NCI-H82 treated with DMSO at 0.1 percent for 48 hours (cell line): Measurements from ENCODE around the gene PCNT.

ENCODE experiments used
- DNase-seq: peaks from one replicate; lab custom pipeline; 2025; ENCODE audit not compliant: unreplicated experiment; lab: John Stamatoyannopoulos, UW

The PCNT gene

DNA sequence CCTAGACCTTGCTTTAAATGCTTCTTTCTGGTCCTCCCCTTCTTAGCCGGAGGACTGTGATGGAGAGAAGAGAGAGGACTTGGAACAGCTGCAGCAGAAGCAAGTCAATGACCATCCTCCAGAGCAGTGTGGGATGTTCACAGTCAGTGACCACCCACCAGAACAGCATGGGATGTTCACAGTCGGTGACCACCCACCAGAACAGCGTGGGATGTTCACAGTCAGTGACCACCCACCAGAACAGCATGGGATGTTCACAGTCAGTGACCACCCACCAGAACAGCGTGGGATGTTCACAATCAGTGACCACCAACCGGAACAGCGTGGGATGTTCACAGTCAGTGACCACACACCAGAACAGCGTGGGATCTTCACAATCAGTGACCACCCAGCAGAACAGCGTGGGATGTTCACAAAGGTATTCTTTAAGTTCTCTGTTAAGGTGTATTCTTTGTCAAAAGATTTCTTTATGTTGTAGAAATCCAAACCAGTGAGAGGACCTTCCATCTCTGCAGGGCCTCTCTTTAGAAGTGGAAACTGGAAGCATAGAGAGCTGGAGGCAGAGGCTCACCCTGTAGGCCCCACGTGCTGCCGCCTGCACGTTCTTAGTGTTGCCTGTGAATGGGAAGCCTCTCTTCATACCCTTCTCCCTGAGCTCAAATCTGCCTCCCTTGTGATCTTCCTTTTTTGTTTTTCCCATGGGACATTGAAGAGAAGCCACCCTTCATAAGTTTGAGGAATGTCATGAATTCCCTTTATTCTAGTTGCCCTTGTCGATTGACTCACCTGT lies 10.6 kb downstream of the PCNT start:
- no peak for DNase-seq

DNA sequence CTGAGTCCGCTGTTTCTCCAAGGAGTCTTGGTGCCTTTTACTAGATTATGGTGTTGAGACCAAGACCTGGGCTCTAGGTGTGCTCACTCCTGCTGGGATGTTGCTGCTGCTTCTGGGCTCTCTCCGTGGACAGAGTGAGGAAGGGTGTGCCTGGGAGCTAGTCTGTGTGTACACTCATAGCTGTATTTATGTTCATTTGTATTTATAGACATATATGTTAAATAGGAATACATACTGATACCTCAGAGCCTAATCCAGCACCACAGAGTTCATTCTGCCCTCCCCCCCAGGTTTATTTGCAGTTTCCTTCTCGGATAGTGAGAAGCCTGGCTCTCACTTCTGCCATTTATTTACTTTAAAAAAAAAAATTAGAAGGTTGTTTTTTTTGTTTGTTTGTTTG lies 12.6 kb downstream of the PCNT start:
- DNase-seq: no peak

DNA sequence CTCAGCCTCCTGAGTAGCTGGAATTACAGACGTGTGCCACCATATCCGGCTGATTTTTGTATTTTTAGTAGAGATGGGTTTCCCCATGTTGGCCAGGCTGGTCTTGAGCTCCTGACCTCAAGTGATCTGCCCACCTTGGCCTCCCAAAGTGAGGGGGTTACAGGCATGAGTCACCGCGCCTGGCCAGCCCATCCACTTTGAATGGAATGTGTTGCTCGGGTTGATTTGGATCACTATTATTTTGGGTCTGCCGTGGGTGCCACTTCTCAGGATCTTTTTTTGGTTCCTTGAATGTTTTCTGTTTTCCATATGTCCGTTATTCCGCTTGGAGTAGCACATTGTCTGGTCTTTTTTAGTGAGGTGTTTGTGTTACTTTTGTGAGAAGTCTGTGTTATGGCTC lies 17.0 kb downstream of the PCNT start:
- no peak for DNase-seq

DNA sequence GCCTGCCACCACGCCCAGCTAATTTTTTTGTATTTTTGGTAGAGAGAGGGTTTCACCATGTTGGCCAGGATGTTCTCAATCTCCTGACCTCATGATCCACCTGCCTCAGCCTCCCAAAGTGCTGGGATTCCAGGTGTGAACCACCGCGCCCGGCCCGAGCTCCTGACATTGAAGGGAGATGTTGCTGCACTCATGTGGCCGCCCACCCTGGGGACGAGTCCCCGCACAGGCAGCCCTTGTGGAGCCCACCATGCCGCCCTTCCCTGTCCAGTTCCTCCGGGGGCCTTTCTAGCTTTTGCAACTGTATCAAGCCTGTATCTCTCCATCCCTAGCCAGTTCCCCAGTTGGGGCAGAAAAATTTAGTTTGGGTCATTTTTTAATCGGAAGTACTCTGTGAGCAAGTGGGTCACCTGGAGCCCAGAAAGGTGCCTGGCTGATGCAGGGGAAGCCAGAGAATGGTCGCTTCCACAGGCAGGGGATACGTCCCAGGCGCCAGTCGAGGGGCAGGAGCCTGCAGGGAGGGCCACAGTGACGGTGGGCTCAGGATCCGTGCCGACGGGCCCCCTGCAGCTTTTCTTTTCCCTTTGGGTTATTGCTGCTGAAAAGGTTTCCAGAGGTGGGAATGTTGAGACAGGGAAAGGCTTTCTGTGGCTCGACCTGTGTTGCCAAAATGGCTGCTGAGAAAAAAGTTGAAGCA lies 20.4 kb downstream of the PCNT start:
- DNase-seq: no peak

DNA sequence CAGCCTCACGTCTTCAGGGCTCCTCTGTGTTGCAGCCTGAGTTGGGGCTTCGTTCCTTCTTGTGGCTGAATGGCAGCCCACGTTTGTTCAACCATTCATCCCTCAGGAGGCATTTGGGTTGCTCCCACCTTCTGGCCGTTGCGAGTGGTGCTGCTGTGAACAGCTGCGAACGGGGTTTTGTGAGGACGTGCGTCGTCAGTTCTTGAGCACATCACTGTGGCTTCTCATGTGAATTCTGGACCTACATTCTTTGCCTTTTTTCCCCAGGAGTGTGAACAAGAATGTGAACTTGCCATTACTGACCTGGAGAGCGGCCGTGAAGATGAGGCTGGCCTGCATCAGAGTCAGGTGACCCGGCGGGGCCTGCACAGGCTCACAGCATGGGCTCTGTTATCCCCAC lies 21.9 kb downstream of the PCNT start:
- DNase-seq: no peak

DNA sequence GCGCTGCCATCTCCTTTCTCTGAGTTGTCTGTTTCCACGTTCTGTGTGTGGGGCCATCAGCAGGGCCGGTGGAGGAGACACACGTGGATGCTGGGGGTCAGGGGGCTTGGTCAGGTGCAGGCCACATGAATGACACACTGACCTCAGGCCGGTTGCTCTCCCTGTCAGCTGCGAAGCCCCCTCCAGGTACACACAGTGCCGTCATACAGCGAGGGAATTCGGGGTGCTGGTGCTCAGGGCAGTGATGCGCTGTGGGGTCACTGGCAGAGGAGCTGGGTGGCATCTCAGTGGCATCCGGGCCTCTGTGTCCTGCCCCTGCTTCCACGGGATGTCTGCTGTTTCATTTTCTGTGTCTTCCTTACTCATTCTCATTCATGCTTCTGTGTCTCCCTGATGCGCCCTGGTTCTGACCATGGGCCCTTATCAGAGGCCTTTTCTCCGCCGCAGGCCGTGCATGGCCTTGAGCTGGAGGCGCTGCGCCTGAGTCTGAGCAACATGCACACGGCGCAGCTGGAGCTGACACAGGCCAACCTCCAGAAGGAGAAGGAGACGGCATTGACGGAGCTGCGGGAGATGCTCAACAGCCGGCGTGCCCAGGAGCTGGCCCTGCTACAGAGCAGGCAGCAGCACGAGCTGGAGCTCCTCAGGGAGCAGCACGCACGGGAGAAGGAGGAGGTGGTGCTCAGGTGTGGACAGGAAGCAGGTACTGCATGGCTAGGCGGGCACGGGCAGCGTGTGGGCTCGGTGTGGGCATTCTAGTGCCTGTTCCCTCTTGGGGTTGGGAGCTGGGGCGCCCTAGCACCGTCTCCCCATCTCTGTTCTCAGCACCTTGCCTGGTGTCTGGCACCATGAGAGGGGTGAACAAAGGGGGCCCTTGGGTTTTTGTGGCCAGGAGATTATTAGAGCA lies 22.6 kb downstream of the PCNT start:
- no peak for DNase-seq

DNA sequence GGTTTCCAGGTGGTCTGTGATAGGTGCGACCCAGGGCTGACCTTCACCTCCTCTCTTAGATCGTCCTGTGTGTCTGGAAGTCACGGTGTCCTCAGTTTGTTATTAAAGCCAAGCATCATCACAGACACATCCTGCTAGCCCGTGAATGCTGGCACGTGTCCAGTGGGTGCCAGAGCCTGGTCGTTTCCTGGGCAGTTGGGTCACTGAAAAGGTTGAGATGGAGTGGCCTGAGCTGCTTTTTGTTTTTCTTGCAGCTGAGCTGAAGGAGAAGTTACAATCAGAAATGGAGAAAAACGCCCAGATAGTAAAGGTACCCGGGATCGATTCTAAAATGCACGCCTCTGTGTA lies 23.2 kb downstream of the PCNT start:
- no peak for DNase-seq

DNA sequence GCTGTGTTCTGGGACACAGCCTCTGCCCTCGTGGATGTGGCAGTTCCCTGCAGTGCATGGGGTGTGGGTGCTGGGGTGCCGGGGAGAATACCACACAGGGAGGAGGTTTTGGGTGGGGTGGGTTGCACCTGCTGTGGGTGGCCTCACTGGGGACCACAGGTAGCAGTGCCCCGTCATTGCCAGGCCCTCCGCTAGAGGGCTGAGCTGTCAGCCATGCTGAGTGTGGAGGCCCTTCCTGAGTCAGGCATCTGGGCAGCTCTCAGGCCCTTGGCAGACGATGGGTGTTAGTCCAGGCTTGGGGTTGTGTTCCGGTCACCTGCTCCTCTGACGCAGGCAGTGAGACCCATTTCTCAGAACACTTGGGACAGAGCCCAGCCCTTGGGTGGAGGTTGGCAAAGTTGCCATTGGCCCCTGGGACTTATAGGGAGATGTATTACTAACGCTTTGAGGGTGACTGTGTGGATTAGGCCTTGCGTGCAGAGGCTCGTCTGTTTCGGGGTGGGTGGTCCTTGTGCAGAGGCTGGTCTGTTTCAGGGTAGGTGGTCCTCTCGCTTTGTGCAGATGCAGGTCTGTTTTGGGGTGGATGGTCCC lies 23.9 kb downstream of the PCNT start:
- DNase-seq: no peak

DNA sequence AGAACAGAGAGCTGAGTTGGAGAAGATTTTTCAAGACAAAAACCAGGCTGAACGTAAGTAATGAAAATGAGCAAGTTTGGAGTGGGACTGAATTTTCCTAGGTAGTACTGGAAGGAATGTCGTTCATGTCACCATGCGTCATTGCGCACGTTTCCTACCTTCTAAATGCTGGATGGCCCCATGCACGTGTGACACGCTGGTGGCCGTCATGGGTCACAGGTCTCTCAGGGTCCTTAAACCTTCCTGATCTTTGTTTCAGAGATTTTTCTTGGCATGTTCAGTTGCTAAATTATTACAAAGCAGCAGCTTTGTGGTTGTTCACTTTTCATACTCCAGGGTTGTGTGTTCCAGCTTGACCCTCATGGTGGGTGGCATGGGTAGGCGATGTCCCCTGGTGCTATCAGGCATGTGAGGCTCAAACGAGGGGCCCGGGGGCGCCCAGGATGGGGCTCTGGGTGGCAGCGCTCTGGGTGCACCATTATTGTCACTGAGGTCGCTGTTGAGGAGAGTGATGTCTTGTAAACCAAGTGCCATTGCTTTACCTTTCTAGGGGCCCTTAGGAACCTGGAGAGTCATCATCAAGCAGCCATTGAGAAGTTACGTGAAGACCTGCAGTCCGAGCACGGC lies 25.3 kb downstream of the PCNT start:
- no peak for DNase-seq

DNA sequence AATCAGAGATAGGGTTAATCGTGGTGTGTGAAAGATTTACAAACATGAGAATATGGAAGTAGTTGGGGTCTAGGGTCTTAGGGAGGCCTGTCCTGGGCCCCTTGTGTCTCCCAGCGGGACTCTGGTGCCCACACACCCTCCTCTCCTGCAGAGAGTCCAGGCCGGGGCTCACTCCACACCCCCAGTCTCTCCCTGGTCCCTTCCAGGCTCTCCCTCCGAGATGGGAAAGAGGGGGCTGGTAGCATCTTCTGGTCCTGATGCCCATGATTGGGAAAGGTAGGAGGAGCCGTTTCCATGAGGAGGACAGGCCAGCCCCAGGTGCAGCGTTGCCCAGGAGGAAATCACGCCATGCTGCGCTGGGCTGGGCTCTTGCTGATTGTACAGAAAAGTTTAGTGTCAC lies 26.6 kb downstream of the PCNT start:
- no peak for DNase-seq

DNA sequence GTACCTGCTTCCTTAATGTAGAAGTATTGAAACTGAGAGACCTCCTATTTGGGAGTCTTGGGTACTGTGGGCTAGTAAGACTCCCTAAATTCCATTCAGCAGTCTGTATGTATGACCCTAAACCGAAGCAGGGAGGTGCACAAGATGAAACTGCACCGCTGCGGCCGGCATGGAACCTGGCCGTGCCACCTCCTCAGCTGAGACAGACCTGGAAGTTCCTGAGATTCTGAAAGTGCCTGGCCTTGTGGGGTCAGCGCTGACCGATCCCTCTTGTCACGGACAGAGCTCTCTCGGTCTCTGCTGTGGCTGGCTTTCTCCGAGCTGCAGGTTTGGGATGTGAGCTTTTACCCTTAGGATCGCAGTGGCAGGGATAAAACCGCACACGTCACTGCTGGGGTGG lies 27.0 kb downstream of the PCNT start:
- DNase-seq: no peak

DNA sequence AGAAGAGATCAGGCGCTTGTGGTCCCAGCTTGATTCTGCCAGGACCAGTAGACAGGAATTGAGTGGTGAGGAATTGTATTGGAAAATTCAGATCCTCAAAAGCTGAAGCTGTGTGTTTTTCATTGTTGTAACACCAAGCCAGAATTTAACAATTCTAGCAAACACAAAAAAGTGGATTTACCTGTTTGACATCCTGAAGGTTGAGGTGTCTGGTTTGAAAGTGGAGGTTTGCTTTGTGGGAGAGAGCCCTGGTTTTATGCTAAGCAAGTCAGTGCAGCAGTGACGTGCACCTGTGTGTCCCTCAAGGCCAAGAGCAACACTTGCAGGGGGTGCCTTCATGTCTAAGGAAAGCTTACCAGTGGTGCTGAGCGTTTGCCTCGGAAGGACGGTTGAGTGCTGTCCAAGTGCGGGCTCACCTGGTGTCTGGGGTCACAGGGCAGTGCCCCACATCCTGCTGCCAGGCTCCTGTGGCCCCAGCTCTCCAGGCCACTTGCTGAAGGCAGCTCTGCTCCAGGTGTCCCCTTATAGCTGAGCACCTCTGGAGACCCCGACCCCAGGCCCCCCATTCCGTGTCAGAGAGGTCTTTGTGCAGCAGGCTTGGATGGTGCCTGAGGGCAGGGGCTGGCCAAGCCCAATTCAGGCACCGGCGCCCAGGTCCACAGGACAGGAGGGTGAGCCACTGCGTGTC lies 27.7 kb downstream of the PCNT start:
- no peak for DNase-seq

DNA sequence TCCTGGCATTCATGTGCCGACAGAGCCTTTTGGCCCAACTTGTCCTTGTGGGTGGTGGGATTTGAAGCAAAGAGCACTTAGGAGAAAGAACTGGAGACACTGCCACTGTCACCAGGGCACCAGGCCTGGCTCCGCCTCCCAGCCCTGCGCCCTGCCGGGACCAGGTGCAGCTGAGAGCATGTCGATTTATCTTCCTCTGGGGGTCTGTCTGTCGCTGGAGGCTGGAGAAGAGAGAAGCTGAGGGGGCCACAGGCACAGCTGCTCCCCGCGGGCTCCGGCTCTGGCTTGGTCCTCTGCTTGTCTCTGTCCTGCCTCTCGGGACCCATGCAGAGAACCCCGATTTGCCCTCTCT lies 28.2 kb downstream of the PCNT start:
- DNase-seq: no peak

DNA sequence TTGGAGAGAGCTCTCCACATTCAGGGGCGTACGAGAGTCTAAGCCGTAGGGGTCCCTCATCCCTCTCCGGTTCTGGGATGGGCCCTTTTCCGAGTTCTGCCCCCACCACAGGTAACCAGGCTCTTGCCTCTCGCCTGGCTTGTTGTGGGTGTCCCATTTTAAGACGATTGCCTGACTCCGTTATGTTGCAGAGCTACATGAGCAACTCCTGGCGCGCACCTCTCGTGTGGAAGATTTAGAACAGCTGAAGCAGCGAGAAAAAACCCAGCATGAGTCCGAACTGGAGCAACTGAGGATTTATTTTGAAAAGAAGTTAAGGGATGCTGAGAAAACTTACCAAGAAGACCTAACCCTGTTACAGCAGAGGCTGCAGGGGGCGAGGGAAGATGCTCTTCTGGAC lies 29.0 kb downstream of the PCNT start:
- DNase-seq: no peak

DNA sequence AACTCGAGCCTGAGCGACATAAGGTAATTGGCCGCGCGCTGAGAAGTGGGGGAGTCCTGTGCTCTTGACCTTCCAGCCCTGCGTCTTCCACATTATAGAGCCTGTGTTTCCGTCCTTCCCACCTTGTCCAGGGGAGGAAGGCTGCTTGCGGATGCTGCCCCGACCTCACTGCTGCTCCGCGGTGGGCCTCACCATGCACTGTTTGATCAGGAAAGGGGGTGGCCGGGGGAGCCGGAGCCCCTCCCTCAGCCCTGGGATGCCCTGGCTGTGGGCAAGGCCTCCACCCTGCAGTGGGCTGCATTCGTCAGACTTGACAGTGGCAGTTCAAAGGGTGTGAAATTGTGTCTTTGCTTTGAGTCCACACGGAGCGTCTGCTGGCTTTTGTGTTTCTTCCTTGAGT lies 30.1 kb downstream of the PCNT start:
- DNase-seq: no peak

DNA sequence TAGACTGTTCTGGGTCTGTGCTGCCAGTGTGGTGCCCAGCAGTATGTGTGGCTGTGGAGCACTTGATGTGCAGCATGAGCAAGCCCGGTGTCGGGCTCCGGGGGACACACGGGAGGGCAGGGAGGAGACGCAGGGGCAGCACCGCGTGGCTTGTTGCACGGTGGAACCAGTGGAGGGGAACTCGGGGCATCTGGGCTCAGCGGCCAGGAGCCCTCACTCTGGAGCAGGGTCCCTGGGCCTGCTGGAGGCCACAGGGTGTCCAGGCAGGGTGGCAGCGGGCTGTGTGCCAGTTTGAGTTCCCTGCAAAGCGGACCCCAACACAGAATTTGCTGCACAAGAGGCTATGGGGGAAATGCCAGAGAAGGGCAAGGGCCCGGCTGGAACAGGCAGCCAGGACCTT lies 30.6 kb downstream of the PCNT start:
- DNase-seq: no peak

DNA sequence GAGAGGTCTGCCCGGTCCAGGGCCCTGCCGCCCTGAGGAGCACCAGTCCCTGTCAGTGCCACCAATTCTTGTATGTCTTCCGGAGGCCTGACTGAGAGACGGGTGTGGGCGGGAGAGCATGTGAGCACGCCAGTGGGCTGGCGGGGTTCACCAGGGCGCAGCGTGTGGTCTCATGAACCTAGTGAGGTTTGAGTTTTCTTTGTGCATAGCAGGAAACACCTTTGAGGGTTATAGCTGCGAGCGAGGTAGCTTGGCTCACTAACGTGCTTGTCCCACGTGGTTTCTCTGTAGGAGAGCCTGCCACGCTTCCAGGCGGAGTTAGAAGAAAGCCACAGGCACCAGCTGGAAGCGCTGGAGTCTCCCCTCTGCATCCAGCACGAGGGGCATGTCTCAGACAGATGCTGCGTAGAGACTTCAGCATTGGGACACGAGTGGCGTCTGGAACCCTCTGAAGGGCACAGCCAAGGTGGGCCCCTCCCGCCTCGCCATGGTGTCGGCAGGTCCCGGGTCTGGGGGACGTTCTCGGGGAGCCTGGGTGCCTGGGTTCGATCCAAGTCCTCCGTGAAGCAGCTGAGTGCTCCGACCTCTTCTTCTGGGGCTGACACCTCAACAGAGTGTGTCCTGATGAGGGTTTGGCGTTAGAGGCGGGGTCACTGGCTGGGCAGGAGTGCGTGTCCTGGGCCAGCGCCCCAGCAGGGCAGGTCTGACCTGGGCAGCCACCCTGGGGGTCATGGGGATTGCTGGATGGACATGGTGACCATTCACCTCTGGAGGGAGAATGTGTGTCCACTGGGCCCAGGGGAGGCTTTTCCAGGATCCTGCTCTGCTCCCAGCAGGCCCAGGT lies 31.4 kb downstream of the PCNT start:
- no peak for DNase-seq

DNA sequence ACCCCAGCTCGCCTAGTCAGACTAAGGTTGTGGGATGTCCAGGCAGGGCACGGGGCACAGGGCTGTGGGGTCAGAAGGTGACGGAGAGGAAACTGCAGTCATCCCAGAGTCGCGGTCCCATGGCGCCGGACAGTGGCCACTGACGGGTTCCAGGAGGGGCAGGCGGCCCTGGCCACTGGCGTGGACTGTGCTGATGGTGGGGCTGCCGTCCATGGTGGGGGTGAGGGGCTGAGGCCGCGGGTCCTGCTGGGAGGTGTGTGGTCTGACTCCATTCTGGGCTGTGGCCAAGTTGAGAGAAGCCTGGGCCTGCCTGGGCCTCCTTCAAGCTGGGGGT lies 32.0 kb downstream of the PCNT start:
- DNase-seq: no peak

DNA sequence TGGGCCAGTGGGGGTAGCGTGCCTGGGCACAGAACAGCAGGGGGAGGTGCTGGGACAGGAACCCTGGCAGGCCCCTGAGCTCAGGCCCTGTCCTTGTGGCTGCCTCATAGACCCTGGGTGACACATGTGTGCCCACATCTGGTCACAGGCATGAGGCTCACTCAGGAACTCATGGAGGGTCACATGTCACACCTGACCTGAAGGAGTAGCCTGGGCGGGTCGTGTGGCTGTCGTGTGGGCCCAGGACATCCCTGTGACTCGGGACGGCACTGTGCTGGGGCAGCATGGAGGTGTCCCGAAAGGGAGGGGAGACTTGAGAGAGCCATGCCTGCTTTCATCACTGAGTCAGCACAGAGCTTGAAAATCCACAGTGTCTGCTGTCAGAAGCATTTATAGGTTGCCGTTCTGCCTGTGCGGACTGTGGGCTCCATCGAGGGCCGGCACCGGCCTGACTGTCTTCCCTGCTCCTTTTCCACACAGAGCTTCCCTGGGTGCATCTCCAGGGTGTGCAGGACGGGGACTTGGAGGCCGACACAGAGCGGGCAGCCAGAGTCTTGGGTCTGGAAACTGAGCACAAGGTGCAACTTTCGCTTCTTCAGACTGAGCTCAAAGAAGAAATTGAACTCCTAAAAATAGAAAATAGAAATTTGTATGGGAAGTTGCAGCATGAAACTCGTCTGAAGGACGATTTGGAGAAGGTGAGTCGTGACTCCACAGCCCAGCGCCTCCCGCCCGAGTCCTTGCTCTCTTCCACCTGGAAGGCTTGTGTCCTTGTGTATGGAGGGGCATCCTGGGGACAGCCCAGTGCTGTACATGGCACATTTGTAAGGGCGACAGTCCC lies 32.8 kb downstream of the PCNT start:
- no peak for DNase-seq
